Liver (tissue), 3 donors: ENCODE measurements around the gene NFKB1.

ENCODE experiments used
- EGR1 ChIP-seq, 2 donors: IDR thresholded peaks; 2 replicates each; pipeline ENCODE4 v1.6.1; 2016 to 2018; ENCODE audit warnings: antibody characterized with exemption in 2 of 2, low read depth in 2 of 2
- FOXA1 ChIP-seq: IDR thresholded peaks from 2 replicates; pipeline ENCODE4 v1.6.1; 2016; ENCODE audit warnings: antibody characterized with exemption
- GABPA ChIP-seq, 2 donors: IDR thresholded peaks in 1 of 2; conservative IDR thresholded peaks in 1 of 2; 2 replicates each; pipeline ENCODE4 v1.6.1; 2016; ENCODE audit warnings: antibody characterized with exemption in 2 of 2, mild to moderate bottlenecking in 1 of 2, moderate library complexity in 1 of 2
- JUND ChIP-seq, 2 donors: IDR thresholded peaks; 2 replicates each; pipeline ENCODE4 v1.6.1; 2016; ENCODE audit warnings: antibody characterized with exemption in 2 of 2
- RAD21 ChIP-seq, 2 donors: IDR thresholded peaks; 2 replicates each; pipeline ENCODE4 v1.6.1; 2016; ENCODE audit warnings: antibody characterized with exemption in 2 of 2, mild to moderate bottlenecking in 2 of 2
- SP1 ChIP-seq: IDR thresholded peaks from 2 replicates; pipeline ENCODE4 v1.6.1; 2018; ENCODE audit warnings: antibody characterized with exemption, mild to moderate bottlenecking
- YY1 ChIP-seq: IDR thresholded peaks from 2 replicates; pipeline ENCODE4 v1.6.1; 2016; ENCODE audit warnings: antibody characterized with exemption, mild to moderate bottlenecking
- TF ChIP-seq, protein P1 (sequence below): fragments of 150-350 bp; IDR thresholded peaks from 2 replicates; pipeline ENCODE4 v1.5.1; 2017; ENCODE audit warnings: improper control_type of control experiment, low read depth, low read length; ENCODE audit not compliant: missing input control
- TF ChIP-seq, protein P2 (sequence below): IDR thresholded peaks from 2 replicates; pipeline ENCODE4 v1.6.1; 2016; ENCODE audit warnings: antibody characterized with exemption
- donor health status: healthy.
- donor health status: healthy.

DNA sequence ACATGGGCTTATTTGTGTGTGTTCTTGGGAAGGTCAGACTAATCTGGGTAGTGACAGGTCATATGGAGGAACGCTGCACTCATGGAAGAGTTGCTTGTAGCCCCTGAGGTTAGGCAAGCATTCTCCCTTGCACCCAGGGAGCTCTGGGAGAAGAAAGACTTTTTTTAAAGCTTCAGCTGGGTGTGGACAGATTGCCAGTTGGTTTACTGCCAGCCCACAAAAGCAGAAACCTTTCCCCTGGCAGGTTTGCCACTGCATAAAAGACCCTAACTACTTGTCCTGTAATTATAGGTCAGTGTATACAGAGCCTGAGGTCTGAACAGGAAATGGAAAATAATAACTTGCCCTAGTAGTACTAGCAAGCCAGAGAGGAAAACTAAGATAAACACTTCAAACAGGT, 7.4 kb upstream of the NFKB1 start:
- TF ChIP-seq, protein P1, sequence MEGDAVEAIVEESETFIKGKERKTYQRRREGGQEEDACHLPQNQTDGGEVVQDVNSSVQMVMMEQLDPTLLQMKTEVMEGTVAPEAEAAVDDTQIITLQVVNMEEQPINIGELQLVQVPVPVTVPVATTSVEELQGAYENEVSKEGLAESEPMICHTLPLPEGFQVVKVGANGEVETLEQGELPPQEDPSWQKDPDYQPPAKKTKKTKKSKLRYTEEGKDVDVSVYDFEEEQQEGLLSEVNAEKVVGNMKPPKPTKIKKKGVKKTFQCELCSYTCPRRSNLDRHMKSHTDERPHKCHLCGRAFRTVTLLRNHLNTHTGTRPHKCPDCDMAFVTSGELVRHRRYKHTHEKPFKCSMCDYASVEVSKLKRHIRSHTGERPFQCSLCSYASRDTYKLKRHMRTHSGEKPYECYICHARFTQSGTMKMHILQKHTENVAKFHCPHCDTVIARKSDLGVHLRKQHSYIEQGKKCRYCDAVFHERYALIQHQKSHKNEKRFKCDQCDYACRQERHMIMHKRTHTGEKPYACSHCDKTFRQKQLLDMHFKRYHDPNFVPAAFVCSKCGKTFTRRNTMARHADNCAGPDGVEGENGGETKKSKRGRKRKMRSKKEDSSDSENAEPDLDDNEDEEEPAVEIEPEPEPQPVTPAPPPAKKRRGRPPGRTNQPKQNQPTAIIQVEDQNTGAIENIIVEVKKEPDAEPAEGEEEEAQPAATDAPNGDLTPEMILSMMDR = no peak
- TF ChIP-seq RAD21 (IDR thresholded peaks at IDR 0.05) = no peak
- TF ChIP-seq YY1 = no peak
- no peak for TF ChIP-seq FOXA1
- TF ChIP-seq JUND (IDR thresholded peaks at IDR 0.05) = no peak
- no peak for TF ChIP-seq EGR1 (IDR thresholded peaks at IDR 0.05; ENCODE audit: low read depth in 2 of 2)
- TF ChIP-seq, protein P2, sequence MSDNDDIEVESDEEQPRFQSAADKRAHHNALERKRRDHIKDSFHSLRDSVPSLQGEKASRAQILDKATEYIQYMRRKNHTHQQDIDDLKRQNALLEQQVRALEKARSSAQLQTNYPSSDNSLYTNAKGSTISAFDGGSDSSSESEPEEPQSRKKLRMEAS = no peak
- TF ChIP-seq SP1 = no peak
- no peak for TF ChIP-seq GABPA (IDR thresholded peaks at IDR 0.05 in 1 of 2, conservative IDR thresholded peaks at IDR 0.05 in 1 of 2)
